Activated T-helper 1 cell treated with anti-CD3 and anti-CD28 coated beads, Interleukin-2, amount 50 U/mL, for 16 hours (primary cell): ENCODE data around the gene STAM2.
"Not testable (repeated sequence)": the region's sequence is repeated elsewhere in the genome, so short reads cannot be mapped to it uniquely, and the experiment has no call there.

ENCODE experiments used
- DNase-seq, 2 donors: peaks; one replicate each; pipeline ENCODE4 v3.0.0-alpha.2; 2020; ENCODE audit warnings: low read depth in 1 of 2, low spot score in 1 of 2

The STAM2 gene

DNA sequence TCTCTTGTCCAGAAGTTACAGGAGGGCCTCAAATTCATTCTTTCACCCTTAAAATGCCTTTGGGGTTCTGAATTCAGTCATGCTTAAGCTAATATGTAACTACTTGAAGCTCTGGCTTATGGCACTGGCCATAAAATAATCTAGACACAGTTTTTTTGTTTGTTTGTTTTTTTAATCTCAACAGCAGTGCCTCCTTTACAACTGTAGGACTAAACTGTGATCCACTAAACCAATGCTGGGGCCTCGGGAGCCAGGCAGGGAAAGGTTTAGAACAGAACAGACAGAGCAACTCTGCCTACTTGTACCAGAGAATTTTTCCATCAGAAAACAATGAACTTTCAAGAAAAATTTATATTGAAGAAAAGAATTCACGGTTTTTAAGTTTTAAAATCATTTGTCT is 1.7 kb downstream of the STAM2 start:
- no peak for DNase-seq

DNA sequence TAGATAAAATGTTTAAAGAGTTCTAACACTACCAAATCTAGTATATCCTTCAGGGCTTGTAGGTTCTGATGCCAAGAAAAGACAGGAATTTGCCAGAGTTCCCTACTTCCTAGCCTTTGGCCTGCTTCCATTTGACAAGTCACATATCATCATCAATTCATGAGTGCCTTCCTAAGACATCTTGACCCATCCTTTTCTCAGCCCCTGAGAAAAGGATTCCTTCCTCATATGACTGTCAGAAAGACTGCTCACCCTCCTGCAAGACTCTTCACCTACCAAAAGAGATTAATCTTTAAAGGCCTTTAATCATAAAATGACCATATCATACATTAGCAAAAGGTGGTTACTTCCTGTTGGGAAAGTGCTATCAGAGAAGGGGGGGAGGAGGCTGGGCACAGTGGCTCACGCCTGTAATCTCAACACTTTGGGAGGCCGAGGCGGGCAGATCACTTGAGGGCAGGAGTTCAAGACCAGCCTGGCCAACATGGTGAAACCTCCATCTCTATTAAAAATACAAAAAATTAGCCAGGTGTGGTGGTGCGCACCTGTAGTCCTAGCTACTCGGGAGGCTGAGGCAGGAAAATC is 3.3 kb downstream of the STAM2 start:
- not testable (repeated sequence) for DNase-seq

DNA sequence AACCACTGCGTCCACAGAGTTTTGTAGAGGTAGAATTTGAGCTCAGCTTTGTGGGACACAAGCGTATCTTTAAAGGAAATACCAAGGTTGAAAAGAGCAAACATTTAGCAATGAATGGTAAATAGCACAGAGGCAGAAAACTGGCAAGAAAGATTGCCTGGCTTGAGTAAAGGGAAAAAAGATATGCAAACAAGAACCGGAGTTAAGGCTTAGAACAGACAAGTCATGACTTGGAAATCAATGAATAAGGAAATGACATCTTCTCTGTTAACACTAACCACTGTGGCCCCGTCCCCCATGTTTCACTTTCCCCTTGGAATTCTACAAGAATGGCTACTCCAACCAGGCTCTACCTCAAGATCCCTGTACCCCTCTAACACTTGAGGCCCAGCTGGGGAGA is 3.8 kb downstream of the STAM2 start:
- DNase-seq = no peak

DNA sequence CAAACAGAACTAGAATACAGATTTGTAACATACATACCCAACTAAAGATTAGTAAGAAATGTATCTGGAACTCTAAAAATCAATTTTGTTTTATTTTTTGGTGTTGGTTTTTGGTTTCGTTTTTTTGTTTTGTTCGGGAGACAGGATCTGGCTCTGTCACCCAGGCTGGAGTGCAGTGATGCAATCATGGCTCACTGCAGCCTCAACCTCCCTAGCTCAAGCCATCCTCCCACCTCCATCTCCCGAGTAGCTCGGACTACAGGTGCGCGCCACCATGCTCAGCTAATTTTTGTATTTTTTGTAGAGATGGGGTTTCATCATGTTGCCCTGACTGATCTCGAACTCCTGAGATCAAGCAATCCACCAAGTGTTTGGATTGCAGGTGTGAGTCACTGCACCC is 6.4 kb downstream of the STAM2 start:
- not testable (repeated sequence) for DNase-seq

DNA sequence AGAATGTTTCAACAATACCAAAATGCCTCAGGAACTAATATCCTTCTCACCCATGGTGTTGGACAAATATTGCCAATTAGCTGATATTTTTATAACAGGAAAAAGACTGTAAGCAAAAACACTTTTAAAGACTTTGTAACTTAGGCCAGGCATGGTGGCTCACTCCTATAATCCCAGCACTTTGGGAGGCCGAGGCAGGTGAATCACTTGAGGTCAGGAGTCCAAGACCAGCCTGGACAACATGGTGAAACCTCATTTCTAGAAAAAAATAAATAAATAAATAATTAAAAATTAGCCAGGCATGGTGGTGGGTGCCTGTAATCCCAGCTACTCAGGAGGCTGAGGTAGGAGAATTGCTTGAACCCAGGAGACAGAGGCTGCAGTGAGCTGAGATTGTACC is 8.1 kb downstream of the STAM2 start:
- not testable (repeated sequence) for DNase-seq

DNA sequence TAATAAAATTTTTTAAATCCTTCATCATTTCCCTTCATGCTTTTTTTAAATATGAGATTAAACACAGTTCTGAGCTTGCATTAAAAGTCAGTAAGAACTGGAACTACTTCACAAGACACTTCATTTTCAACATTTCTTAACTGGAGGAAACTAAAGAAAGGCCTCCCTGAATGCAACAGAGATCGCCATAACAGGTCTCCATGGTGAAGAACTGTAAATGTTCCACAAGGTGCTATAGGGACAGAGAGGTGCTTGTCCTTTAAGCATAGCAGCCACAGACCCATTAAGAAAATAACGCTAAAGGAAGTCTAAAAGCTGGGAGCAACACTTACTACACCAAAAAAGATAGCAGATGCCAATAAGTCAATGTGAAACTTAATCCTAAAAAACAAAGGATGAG is 8.5 kb downstream of the STAM2 start:
- DNase-seq = no peak

DNA sequence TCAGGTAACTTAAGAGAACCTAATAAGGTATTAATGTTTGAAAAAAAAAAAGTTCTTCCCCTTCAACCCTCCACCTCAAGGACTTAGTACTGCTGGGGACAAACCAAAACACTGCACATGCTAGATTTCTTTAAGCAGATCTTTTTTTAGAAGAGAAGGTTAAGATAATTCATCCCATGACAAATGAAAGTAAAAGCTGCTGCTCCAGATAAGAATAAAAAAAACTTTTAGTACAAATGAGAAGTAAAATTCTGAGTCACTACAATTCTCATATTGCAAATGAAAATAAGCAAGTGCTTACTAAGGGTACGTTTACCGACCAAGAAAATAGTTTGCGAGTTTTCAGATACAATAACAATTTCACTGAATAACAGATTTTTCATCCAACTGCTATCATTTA is 8.9 kb downstream of the STAM2 start:
- DNase-seq = no peak

DNA sequence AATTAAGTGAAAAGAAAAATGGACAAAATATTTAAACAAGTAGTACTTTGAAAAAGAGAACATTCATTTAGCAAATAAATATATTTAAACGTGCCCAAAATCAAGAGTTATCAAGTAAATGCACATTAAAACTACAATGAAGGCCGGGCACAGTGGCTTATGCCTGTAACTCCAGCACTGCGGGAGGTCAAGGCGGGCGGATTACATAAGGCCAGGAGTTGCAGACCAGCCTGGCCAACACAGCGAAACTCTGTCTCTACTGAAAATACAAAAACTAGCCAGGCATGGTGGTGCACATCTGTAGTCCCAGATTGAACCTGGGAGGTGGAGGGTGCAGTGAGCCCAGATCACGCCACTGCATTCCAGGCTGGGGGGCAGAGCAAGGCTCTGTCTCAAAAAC is 9.8 kb downstream of the STAM2 start:
- no peak for DNase-seq

DNA sequence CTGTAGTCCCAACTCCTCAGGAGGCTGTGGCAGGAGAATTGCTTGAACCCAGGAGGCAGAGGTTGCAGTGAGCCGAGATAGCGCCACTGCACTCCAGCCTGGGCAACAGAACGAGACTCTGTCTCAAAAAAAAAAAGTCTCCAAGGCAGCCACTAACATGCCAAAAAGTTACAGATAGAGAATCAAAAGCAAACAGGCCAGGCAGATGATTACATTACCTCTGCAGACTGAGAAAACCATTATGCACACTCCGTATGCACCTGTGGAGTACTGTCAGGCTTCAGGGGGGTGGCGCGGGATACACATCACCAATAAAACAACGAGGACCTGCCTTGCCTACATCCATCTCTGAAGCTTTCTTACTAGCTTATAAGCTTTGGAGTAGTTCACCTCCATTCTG is 10.3 kb downstream of the STAM2 start:
- DNase-seq = no peak

DNA sequence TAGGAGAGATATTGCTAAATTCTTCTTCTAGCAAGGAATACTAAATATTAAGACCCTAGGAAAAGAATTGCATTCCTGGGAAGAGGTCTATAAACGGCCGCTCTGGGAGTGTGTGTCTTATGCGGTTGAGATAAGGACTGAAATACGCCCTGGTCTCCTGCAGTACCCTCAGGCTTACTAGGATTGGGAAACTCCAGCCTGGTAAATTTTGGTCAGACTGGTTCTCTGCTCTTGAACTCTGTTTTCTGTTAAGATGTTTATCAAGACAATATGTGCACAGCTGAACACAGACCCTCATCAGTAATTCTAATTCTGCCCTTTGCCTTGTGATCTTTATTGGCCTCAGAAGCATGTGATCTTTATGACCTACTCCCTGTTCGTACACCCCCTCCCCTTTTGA is 11.9 kb downstream of the STAM2 start:
- not testable (repeated sequence) for DNase-seq

DNA sequence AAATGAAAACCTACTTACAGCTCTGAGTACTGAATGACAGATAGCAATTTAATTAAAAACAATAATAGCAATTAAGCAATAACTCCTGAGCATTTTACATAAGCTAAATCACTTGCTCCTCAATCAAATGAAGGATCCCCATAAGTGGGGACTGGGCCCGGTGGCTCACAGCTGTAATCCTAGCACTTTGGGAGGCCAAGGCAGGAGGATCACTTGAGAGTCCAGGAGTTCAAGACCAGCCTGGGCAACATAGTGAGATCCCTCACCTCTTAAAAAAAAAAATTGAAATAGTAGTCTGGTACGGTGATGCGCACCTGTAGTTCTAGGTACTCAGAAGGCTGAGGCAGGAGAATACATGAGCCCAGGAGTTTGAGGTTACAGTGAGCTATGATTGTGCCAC is 13.4 kb downstream of the STAM2 start:
- no peak for DNase-seq

DNA sequence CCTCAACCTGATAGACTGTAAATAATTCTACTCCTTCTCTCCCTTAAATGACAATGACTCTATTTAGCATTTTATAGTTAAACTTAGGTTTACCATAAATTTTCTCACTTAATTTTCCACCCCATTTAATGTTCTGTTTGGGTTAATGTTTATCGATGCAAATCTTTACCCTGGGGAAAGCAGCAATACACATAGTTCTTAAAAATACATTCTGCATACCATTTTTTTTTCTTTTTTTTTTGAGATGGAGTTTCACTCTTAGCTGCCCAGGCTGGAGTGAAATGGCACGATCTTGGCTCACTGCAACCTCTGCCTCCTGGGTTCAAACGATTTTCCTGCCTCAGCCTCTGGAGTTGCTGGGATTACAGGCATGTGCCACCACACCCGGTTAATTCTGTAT is 14.0 kb downstream of the STAM2 start:
- DNase-seq = no peak

DNA sequence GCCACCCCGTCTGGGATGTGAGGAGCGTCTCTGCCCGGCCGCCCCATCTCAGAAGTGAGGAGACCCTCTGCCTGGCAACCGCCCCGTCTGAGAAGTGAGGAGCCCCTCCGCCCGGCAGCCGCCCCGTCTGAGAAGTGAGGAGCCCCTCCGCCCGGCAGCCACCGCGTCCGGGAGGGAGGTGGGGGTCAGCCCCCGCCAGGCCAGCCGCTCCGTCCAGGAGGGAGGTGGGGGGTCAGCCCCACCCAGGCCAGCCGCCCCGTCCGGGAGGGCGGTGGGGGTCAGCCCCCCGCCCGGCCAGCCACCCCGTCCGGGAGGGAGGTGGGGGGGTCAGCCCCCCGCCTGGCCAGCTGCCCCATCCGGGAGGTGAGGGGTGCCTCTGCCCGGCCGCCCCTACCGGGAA is 15.2 kb downstream of the STAM2 start:
- DNase-seq = not testable (repeated sequence)

DNA sequence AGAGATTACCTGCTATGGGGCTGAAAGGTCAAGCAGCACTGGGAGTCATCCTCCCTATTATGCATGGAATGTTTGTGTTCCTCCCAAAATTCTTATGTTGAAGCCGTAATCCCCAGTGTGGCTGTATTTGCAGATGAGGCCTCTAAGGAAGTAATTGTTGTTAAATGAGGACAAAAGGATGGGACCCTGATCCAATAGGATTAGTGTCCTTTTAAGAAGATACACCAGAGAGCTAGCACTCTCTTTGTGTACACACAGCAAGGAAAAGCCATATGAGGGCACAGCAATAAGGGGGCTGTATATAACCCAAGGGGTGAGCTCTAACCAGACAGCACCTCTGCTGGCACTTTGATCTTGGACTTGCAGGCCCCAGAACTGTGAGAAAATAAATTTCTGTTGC is 18.3 kb downstream of the STAM2 start:
- no peak for DNase-seq

DNA sequence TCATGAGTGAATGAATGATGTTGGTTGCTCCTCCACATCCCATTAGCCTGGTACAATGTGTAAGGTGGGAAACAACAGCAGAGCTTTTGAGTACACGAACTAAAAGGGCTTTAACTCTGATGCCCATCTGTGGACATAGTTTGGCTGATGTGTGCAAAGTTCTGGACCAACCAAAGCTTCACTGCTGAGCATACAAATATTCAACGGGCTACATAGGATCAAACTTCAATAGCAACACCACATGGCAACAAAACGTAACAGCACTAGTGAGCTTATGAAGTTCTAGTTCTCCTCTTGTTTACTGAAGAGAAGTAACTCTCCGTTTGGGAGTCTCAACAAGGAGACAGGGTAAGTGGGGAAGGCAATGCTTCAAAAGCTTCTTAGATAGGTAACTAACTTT is 20.4 kb downstream of the STAM2 start:
- DNase-seq = no peak

DNA sequence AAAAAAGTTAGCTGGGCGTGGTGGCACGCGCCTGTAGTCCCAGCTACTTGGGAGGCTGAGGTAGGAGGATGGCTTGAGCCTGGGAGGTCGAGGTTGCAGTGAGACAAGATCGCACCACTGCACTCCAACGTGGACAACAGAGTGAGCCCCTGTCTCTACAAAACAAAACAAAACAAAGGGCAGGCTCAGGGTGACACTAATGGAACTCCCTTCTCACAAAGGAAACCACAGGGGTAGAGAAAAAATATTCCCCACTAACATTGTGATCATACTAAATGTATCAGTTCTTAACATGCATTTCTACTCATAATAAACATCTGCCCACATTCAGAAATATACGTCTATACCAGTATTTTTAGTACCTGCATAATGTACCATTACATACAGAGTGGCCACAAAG is 21.1 kb downstream of the STAM2 start:
- DNase-seq = no peak

DNA sequence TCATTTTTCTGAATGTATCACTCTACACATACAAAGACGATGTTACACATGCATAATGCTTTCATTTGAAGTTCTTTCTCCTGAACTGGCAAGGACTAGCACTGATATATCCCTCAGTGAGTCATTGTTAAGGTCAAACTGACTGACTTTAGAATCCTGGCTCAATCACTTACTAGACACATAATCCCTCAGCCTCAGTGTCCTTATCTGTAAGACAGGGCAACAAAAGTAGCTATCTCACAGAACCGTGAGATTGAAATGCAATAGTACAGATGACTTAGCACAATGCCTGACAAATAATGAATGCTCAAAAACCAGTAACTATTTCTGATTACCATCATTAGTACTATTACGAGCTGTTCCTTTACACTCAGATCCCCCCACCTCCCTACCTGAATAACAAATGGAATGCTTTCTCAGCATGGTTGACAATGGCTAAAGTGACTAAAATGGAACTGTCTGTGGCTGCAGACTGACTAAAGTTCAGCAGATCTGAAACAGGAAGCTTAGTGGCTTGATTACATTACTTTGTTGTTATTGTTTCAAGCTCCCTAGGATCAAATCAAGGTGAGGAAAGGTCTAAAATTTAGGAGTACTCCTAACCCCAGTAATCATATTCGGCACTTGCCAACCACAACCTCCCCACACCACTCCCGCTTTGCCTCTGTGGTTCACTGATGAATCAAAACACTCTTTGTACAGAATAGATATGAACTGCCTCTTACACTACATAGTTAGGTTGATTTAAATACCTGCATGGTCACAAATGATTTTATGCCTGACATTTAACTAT is 40.9 kb downstream of the STAM2 start:
- DNase-seq = no peak

DNA sequence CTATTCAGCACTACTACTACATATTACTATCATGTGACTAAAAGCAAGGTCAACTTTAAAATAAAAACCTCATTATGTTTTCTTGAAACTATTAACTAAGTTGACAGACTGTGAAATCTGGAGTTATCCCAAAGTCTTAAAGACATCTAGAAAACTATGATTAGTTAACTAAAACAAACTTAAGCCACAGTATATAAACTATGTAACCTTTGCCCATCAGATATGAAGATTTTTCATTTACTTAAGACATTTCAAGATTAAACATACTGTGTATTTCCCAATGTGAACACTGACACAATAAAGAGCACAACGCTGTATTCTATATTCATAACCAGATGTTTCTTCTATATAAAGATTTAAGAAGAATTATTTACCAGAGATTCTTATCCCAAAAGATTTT is 43.3 kb downstream of the STAM2 start:
- DNase-seq = no peak

DNA sequence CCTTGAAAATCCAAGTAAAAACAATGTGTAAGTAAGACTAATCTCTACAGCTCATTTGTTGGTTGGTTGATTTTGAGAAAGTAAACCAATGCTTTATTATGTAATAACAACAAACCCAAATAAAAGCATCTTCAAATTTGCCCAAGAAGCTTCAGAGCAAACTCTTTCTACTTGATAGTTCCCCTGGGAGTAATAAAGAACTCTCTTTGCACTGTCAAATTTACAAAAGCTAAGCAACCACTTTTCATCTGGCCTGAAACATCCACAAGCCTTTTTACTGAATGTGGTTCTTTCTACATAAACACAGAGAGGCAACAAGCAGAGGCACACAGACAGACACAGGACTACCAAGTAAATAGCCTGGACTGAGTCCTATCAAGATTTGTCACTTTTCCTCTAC is 47.9 kb downstream of the STAM2 start:
- DNase-seq = no peak

DNA sequence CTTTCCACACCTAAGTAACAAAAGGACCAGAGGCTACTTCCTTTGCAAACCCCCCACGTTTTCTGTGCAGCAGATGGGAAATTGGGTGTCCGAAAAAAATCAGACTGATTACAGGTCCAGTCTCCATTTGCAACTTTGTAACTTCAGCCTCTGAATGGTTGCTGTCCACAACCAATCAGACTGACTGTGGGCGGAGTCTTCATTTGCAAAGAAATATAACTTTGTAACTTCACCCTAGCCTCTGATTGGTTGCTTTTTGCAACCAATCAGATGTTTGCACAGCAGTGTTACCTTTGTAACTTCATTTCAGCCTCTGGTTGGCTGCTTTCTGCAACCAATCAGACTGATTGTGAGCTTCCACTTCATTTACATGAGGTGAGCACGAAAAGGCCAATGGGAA is 48.9 kb downstream of the STAM2 start:
- DNase-seq = no peak

DNA sequence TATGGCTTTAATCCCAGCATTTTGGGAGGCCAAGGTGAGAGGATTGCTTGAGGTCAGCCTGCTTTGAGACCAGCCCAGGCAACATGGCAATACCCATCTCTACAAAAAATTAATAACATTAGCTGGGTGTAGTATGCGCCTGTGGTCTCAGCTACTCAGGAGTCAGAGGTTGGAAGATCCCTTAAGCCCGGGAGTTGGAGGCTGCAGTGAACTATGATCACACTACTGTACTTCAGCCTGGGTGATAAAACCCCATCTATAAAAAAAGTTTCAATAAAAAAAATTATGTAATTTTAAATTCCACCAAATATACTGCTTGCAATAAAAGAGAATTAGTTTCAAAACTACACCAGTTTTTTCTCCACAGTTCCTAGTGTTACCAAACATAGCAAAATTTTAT is 53.4 kb downstream of the STAM2 start:
- no peak for DNase-seq

DNA sequence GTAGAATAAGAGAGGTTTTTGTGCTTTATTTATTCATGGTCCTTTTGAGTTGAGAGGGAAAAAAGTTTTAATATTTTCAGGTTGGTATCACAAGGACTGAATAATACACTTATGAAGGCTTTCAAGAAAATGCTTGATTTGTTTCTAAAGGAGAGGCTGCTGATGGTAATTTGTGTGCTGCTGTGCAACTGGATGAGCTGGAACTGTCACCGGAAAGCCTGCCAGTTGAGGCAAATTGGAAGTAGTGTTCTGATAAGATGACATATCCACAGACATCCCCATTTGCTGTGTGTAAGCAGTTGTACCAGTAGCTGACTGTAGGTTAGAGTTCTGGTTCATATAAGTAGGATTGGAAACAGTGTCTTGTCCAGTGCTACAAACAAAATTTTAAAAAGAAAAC is 55.1 kb downstream of the STAM2 start:
- no peak for DNase-seq

DNA sequence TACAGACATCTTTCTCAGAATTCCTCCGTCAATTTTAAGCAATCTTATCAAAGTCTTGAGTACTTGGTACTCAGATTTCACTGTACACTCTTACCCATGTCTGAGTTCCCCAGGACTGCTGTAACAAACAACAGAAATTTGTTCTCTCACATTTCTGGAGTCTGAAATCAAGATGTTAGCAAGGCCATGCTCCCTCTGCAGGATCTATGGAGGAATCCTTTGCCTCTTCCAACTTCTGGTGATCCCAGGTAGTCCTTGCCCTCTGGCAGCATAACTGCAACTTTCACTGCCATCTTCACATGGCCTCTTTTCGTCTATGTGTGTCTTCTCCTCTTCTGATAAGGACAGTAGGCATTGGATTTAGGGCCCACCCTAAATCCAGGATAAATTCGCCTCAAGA is 59.6 kb downstream of the STAM2 start:
- DNase-seq = no peak
